ENCODE measurements around the gene ADGRL3.
"Not testable (repeated sequence)": the region's sequence is repeated elsewhere in the genome, so short reads cannot be mapped to it uniquely, and the experiment has no call there.

ADGRL3 gene

DNA sequence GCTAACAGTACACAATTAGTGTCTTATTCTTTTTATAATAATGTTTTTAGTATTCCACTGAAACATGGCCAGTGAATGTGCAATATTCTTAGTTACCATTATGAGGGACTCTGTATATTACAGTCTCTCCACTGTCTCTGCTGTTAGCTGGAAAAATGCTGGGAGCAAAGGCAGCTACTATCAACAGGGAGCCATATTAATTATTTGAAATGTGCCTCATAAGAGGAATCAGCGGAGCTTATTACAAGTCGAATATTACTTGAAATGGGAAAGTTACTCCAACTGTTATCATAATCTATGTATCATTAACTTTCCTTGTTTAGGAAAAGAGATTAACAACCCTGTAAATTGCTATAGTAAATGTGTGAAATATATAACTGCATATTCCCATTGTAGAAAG is 612.0 kb downstream of the ADGRL3 start:
- no peak for DNase-seq (ENCODE audit: low read depth in 2 of 2)

DNA sequence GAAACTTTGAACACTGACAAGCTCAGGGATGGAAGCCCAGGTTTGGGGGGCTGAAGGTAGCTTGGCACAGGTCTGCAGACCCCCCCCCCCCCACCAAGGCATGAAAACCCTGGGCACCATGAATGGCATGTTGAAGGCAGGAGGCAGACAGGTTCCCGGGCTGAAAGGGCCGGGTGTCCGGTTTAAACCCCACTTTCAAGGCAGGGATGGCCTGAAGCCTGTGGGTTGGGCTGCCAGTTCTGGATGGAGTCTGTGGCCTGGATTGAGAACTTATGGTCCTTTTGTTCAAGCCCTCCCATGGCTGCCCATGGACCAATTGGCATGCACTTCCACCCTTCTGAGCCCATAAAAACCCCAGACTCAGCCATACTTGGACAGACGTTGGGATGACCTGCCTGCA is 616.9 kb downstream of the ADGRL3 start:
- DNase-seq (ENCODE audit: low read depth in 2 of 2), result no peak

DNA sequence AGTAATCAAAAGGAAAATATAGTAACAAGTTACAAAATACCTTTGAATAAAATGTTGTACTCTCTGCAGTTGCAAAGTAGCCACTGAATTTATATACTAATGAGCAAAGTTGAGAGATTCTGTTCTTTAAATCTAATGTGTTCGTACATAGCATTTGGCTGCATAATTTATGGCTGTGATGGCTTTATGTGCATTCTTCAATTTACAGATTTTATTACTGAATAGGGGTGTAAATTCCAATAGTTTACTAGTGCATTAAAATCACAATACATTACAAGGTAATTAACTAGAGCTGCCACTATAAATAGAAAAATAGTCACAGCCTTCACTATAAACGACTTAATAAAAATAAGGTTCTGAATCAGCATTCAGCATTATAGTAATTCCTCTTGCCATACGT is 620.0 kb downstream of the ADGRL3 start:
- no peak for DNase-seq (ENCODE audit: low read depth in 2 of 2)

DNA sequence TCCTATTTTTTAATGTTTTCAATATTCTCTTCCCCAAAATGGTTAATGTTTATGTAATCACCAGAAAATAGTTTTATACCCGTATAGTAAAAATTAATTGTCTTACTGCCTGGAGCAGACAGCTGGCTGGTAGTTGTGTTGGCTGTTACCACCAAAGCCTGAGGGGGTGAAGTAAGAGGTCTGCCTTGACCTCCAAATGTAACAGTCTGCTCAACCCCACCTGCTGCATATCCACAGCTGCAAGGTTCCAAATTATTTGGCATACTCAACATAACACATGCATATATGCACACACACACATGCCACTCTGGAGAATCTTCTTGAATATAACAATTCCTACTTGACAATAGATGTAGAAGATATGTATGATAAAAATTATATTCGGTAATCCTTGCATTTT is 624.3 kb downstream of the ADGRL3 start:
- no peak for DNase-seq (ENCODE audit: low read depth in 2 of 2)

DNA sequence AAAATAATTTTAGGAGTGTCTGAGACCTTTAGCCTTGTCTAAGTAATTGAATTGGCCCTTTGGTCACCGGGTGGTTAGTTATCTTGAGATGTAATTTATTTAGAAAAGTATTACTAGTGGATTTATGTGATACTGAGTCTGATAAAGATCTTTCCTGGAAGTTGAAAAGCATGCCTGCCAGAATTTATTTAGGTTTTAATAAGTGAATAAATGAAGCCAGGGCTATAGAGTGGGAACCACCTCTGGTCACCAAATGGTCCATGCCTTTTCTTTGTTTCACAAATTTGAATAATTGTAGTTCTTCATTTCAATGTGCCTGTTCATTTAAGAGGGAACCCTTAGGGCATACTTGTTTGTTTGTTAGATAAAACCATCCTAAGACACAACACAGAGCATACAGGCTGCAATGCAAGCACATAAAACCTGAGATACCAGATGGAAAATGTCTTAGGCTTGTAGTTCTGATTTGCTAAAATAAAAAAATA is 627.8 kb downstream of the ADGRL3 start:
- DNase-seq (ENCODE audit: low read depth in 2 of 2), result no peak

DNA sequence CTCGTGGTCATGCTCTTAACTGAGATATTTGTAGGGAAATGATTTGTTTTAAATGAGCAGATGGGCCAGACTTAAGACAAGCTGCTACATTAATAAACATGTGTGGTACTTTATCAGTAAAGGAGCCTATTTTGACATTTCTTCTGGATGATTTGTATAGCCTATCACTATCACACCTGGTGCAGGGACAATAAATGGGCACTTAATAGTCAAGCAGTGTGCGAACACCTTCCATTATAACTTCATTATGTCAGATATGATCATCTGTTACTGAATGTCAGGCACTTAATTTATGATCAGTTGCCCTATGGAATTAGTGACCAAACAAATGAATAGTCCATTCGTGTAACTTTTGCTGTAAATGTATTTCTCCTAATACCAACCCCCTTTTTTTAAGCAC is 628.8 kb downstream of the ADGRL3 start:
- no peak for DNase-seq (ENCODE audit: low read depth in 2 of 2)

DNA sequence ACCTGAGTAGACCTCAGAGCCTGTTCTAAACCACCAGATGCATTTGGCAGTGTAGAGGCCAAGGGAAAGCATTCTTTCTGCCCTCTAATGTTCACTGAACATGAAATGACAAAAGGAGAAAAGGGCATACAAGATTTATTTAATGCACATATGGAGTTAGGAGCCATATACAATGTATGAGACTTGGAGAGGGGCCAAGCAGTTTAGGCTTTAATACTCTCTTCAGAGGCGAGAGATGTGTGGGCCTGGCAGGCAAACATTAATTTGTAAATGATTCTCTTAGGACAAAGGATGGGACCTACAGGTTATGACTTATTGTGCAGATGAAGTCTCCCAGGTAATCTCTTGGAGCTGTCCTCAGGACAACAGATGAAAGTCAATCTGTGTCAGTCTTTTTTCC is 631.9 kb downstream of the ADGRL3 start:
- DNase-seq (ENCODE audit: low read depth in 2 of 2), result no peak

DNA sequence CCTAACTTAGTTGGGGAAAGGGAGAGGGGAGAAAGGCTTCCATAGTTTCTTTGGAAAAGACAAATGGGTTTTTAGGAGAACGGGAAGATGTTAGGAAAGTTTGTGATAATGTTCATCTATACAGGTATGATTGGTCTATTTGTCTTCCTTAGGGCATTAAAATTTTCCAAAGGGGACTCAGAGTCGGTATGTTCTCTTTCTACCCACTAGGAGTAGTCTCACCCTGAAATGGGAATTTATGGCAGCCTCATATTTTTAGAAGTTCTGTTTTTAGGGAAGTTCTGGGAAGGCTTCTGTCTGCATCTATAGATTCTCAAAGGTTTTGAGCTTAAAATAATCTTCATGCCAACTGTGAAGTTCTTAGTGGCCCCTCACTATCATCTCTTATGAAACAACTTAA is 637.3 kb downstream of the ADGRL3 start:
- DNase-seq (ENCODE audit: low read depth in 2 of 2), result no peak

DNA sequence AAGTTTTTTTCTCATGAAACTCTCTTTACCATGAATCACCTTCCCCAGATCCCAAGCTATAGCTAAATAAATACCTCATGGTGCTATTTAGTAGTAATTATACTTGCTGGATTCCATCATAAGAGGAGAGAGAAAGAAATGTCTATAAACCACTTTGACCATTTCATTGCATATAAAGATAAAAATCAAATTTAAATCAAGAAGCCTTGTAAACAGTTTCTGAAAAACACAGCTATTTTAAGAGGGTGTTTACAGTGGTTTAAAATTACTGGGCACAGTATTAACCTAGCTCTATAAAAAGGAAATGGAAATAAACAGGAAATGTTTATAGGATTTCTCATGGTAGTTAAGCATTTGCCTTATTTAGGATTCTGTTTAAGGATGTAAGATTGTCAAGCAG is 637.9 kb downstream of the ADGRL3 start:
- no peak for DNase-seq (ENCODE audit: low read depth in 2 of 2)

DNA sequence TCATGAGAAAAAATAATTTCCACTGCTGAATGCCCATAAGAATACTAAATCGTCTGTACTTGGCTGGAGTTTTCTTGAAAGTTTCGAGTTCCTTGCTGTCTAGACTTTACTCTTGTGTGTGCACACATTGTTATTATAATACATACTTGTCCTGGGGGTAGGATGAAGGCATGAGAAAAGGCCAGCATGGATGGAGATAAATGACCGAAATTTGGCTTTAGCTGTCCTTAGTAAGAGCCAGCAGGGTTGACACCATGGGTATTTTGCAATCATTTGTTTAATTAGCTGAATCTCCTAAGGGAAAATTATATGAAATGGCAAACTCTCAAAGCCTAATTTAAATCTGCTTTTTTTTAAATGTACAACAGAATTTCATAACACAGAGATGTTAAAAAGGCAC is 641.6 kb downstream of the ADGRL3 start:
- no peak for DNase-seq (ENCODE audit: low read depth in 2 of 2)

DNA sequence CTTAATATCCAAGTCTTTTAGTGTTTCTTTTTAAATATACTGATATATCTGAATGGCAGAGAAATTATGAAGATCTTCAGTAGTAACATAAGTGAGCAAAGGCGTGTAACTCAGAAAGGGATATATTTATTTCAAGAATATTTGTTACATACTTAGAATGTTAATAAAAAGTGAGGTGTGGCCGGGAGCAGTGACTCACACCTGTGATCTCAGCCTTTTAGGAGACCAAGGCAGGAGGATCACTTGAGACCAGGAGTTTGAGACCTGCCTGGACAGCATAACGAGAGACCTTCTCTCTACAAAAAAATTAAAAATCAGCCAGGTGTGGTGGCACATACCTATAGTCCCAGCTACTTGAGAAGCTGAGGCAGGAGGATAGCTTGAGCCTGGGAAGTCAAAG is 651.0 kb downstream of the ADGRL3 start:
- DNase-seq (ENCODE audit: low read depth in 2 of 2), result no peak

DNA sequence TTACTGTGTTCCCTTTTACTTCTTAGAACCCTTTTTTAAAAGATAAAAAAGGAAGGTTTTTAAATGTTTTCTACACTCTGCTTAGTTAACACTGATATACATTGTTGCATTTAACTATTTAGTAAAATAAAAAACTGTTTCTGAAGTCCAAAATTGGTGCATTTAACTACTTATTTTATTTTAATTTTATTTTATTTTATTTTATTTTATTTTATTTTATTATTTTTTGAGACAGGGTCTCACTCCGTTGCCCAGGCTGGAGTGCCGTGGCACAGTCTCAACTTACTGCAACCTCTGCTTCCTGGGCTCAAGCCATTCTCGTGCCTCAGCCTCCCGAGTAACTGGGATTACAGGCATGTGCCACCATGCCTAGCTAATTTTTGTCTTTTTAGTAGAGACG is 652.0 kb downstream of the ADGRL3 start:
- not testable (repeated sequence) for DNase-seq (ENCODE audit: low read depth in 2 of 2)

DNA sequence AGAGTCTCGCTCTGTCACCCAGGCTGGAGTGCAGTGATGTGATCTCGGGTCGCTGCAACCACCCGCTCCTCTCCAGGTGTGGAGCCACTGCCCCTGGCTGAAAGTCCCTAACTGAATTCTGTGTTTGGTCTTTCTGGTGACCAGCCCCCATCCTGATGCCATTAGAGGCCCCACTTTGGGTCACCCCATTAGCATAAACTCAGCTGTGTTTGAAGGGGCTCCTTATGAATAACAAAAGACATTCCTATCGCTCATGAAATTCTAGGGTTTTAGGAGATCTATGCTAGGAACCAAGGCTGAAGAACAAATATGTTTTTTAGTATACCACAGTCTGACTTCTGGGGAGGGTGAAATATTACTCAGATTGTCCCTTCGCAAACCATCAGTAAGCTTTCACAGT is 652.9 kb downstream of the ADGRL3 start:
- DNase-seq (ENCODE audit: low read depth in 2 of 2), result no peak

DNA sequence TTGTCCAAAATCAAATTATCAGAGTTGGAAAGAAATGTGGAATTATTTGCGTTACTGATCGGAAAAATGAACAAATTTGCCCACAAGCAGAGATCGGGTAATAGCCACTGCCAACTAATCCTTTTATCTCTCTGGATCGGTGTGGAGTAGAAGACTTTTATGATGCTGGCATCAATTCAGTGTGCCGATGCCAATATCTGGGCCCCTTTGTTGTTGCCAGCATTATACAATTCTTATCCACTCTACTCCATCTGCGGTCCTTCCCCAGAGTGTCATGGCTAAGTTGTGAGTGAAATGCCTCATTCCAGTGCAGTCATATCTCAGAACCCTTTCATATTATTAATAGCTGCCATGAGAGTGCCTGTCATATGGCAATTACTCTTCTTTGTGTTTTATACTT is 660.2 kb downstream of the ADGRL3 start:
- no peak for DNase-seq (ENCODE audit: low read depth in 2 of 2)

DNA sequence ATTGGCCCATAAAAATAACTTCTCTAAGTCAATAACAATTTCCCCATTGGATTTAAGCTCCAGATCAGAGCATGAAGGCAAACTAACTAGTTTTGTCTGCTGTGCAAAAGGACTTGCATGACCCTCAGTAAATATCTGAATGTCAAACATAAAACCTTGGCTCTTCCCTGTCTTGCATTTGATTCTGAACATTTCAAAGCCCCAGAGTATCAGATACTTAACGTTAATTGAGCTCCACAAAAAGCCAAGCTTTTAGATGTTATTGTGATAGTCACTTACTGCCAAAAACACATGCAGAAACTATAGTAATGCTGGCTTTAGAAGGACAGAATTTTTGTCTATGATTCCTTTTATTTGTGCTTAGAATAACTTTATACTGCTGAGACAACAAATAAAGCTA is 664.2 kb downstream of the ADGRL3 start:
- no peak for DNase-seq (ENCODE audit: low read depth in 2 of 2)

DNA sequence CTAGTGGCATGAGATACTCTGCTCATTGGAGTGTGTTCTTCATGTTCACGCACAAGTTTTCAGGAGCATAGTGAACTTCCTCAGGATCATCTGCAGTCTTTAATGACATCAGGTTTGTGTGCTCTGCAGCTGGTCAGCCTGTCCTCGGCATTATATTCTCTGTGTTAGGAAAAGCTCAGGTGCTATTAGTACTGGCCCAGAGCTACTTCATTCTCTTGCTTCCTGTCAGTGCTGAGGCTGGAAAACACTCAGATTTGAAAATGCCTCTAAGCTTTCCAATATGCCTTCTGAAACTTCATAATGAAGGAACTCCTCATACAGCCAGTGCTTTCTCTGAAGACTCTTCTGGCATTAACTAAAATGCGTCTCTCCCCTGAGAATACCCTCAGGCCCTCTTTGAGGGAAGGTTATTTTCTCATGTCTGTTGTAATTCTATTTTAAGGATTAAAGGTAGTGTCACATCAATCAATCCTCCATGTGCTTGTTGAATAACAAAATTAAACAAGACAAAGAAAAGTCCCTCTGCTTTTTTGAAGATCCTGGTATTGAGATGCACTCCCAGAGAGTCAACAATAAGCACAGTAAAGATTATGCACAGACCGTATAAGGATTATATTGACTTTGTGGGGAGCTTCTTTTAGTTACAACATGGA is 666.4 kb downstream of the ADGRL3 start:
- DNase-seq (ENCODE audit: low read depth in 2 of 2), result no peak

DNA sequence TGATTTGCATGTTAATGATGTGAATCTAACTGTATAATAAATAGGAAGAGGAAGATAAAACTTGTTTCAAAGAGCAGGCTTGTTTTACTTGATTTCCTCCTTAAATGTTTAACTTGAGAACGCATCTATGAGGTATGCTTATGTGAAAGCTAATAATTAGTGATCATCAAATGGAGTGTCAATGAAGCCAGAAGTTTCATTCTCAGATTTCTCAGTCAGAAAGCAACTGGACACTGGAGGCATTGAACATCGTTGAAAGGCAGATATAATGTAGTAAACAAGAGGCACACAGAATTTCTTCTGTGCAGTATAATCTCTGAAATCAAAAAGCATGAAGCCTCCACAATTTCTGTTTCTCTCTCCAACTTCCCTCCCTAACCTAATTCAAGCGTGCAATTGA is 672.9 kb downstream of the ADGRL3 start:
- DNase-seq (ENCODE audit: low read depth in 2 of 2), result no peak

DNA sequence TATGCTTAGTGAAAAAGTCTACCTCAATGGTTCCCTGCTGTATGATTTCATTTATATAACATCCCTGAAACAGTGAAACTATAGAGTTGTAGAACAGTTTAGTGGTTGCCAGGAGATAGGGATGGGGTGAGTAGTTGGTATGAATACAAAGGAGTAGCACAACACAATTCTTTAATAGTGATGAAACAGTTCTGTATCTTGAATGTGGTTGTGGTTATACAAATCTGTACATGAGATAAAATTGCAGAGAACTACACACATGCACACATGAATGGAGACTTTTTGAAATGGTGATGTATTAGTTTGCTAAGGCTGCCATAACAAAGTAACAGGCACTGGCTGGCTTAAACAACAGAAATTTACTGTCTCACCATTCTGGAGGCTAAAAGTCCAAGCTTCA is 677.1 kb downstream of the ADGRL3 start:
- DNase-seq (ENCODE audit: low read depth in 2 of 2), result no peak

DNA sequence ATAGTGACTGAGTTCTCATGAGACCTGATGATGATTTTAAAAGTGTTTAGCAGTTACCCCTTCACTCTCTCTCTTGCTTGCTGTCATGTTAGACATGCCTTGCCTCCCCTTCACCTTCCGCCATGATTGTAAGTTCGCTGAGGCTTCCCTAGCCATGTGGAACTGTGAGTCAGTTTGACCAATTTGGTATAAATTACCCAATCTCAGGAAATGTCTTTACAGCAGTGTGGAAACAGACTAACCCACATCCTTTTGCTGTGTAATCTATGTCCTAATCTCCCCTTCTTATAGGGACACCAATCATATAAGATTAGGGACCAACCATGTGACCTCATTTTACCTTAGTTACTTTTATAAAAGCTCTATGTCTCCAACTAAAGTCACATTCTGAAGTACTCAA is 677.8 kb downstream of the ADGRL3 start:
- DNase-seq (ENCODE audit: low read depth in 2 of 2), result no peak

DNA sequence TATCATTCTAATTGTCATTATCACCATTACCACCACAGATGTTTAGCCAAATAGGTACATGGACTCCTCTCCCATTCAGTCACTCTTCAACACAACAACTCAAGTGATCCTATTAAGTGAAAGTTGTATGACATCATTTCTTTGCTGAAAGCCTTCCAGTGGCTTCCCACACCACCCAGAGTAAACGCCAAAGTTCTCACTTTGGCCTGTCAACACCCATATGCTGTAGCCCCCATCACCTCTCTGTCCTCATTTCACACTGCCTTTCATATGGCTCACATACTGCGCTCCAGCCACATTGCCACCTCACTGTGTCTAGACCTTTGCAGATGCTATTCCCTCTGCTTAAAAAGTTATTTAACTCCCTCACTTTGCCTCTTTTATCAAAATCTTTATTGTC is 682.3 kb downstream of the ADGRL3 start:
- no peak for DNase-seq (ENCODE audit: low read depth in 2 of 2)

DNA sequence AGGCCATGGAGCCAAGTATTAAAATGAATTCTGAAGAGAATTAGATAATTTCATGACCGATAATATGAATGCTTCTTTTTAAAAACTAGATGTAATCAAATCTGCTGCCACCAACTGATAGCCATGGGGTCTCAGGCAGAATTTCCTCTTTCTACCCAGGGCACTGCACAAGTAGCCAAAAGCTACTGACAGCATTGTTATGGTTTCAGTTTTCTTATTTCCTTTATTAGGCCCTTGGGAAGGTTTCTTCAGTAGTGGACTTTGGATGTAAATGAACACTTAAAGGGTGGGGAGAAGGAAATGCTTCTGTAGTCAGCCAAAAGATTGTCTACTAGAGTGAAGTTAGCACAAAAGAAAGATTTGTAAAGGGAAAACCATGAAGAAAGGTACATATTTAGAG is 686.0 kb downstream of the ADGRL3 start:
- no peak for DNase-seq (ENCODE audit: low read depth in 2 of 2)

DNA sequence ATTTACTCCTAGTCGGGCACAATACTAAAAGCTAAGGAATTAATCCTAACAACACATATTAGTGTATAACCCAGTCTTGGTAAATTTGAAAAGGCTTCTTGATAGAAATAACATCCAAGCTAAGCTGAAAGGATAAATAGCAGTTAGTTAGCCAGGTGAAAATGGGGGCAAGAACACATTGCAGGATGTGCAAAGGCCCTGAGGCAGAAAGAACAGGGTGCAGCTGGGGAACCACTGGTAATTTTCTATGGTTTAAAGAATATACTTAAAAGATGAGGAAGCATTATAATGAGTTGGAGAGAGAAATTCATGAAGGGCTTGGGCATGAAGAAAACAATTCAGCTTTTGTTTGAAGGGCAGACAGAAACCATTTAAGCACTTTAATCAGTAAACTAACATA is 689.0 kb downstream of the ADGRL3 start:
- no peak for DNase-seq (ENCODE audit: low read depth in 2 of 2)

DNA sequence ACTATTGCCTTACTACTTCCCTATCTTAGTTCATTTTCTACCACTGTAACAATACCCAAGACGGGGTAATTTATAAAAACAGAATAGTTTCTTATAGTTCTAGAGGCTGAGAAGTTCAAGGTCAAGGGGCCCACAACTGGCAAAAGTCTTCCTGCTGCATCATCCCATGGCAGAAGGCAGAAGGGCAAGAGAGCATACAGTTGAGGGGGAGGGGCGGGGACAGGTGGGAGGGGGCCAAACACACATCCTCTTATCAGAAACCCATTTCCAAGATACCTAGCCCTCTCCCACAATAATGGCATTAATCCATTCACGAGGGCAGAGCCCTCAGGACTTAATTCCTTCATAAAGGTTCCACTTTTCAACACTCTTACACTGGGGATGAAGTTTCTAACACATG is 690.2 kb downstream of the ADGRL3 start:
- no peak for DNase-seq (ENCODE audit: low read depth in 2 of 2)

DNA sequence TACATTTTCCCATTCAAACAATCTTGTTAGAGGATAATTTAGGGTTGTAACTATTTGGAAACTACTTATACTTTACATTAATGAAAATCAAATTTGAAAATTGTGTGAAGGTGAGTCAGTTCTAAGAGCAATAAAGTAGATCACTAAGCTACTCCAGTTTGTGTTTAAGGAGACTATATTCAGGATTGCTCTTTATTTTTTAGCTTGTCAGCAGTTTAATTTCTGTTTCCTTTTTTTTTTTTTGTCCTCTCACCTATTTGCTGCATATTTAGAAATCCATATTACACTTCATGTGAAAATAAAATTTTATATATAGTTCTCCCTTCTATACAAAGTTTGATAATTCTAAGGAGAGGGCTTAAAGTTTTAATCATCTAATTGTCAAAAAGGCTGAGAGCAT is 691.8 kb downstream of the ADGRL3 start:
- DNase-seq (ENCODE audit: low read depth in 2 of 2), result no peak
